NK-92 (cell line): Measurements from ENCODE around the gene WBP1.
"Not testable (repeated sequence)": the region's sequence is repeated elsewhere in the genome, so short reads cannot be mapped to it uniquely, and the experiment has no call there.

Experiments
- DNase-seq: peaks from one replicate; lab custom pipeline; 2025; ENCODE audit not compliant: unreplicated experiment; lab: John Stamatoyannopoulos, UW

The WBP1 gene

DNA sequence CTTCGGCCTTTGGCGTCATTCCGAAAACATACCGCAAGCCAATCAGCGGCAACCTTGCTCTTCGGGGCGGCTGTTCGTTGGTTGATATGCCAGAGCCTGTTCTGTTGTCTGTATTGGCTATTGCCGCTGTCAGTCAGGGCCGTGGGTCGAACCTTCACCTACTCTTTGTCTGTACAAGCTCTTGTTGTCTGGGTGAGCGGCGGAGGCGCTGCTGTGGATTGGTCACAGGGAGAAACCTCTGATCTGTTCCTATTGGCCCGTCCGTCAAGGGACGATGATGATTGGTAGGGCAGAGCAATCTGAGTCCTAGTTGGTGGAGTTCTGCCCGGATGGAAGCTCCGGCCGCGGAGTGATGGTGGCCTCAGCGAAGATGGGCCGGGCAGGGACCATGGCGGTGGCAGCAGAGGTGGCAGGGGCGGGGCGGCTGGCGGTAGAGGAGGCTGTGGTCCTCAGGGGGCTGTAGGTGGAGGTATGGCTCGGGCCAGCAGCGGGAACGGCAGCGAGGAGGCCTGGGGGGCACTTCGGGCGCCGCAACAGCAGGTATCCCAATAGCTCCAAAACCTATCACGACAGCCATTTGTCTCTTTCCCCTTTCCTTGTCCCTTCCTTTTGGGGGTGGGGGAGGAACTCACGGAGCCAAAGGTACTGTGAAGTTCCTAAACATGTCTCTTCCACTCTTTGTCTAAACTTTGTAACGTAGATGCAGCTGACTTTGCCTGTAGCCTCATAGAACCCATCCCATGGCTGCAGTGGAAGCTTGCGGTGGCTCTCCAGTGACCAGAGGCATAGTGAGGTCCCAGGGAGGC is at the start of gene WBP1:
Gene WBP1 (plus strand): TSS at position 307 of the 806 bp plus-strand sequence. CDS start 165 bp downstream, at position 472.
- DNase-seq, result peak; percentile 98

DNA sequence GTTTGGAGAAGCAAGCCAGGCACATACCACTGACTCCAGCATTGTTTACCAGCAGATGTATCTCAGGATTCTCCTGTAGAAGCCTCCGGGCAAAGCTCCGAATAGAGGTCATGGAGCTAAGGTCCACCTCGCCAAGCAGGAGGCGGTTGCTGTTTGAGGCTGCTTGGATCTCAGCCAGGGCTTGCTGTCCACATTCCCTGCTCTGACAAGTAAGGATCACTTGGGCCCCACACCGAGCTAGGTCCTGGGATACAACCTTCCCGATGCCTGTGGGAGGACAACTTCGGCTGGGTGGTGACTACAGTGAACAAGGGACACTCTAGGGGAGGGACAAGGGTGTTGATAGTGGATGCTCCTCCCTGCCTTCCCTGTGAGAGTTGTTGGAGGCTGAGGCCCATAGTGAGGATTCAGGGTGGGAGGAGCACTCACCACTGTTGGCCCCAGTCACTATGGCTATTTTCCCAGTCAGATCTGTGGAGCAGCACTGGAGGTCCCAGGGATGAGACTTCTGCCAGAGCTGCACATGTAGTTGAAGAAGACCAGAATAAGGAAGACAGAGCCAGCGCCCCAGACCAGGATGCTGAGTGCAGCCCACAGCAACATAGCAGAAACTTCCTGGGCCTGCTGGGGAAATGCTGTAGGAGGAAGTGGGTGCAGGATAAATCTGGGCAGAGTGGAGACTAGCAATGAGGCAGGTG is 45.1 kb upstream of the WBP1 start:
- no peak for DNase-seq

- no peak for DNase-seq
Measured at GRCh38 chr2:74414441-74414840, 43.8 kb upstream of the WBP1 start.

- no peak for DNase-seq
Measured at GRCh38 chr2:74414881-74415761, 43.1 kb upstream of the WBP1 start.

DNA sequence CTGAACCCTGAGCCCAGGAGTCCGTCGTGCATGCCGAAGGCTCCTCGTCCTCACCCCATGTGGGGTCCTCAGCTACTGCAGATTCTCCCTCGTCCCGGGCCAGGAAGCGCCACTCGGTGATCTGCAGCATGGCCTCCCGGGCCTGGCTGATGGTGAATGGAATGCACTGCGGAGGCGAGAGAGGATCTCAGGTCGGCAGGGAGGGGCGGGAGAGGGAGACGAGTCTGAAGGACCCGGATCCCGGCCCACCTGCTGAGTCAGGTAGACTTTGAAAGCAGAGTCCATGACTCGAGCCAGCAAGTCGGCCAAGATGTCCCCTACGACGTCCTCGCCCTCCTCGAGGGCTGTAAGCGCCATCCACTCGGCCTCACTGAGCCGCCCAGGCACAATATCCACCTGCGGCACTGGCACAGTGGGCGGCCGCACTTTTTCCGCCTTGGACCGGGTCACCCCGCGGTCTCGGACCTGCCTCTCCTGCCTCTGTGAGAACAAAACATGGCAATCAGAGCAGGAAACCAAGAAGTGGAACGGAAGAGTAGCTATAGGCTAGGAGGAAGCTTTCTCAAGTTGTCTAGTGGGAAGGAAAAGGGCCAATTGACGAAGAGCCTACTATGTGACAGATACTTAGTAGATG is 42.4 kb upstream of the WBP1 start:
- DNase-seq, result no peak

- no peak for DNase-seq
Measured at GRCh38 chr2:74416778-74417177, 41.5 kb upstream of the WBP1 start.

DNA sequence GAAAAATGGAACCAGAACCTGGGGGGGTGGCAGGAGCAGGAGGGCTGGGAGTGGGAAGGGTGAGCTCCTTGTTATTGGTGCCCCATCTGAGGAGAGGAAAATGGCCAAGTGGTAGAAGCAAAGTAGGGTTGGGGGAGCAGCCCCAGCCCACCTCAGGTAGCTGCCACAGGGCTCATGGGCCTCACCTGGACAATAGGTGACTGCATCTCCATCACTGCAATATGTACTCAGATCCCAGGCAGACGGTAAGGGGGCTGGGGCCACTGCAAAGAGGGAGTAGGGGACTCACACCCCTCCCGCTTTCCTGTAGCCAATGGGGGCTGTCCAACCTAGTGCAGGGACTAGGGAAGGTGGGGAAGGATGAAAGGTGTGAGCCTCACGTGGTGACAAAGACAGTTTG is 41.0 kb upstream of the WBP1 start:
- no peak for DNase-seq

DNA sequence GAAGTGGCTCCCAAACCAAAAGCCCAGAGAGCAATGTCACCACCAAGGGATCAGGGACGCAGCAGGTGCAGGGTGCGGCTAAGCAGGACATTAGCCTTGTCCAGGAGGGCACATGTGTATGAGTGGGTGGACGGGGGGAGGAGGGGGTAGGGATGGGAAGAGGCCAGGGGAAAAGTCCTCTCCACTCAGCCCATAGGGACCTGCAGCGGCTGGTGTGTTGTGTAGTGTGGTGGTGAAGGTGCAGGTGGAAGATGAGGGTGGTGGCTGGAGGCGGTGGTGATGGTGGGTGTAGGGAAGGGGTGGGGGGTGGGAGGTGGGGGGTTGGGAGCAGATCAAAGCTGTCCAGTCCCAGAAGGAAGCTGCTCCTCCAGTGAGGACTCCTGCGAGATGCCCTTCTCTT is 40.5 kb upstream of the WBP1 start:
- DNase-seq, result no peak

- no peak for DNase-seq
Measured at GRCh38 chr2:74418312-74418711, 39.9 kb upstream of the WBP1 start.

DNA sequence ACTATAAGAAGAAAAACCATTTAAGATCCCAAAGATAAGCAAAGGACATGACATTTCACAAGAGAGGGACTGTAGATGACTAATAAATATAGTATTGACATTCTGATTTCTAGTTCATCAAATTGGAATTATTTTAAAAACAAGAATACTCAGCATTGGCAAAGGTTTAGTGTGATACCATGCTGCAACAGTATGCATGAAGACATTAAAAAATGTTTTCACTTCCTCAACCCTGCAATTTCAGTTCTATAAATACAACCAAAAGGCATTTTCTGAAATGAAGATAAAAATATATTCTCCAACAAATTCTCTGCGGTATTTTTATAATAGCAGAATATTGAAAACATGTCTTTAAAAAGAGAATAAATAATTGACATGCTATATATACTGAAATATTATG is 38.9 kb upstream of the WBP1 start:
- DNase-seq, result no peak

GRCh38 chr2:74420006-74420405 is 38.2 kb upstream of the WBP1 start:
- DNase-seq, result no peak

DNA sequence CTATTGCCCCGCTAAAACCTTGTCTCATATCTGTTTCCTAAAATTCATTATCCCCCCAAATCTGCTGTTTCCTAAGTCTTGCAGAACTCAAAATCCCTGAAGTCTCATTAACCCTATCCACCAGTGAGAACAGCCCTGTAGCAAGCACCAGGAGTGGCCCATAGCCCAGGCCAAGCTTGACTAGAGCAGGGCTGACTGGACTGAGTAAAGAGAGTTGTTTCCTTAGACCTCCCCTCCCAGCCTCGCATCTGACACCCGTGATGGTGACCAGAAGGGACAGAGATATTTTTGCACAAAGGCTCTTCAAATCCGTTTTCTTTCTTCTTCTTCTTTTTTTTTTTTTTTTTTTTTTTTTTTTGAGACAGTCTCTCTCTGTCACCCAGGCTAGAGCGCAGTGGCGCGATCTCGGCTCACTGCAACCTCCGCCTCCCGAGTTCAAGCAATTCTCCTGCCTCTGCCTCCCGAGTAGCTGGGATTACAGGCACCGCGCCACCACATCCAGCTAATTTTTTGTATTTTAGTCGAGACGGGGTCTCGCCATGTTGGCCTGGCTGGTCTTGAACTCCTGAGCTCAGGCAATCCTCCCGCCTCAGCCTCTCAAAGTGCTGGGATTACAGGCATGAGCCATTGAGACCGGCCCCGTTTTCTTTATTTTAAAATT is 37.7 kb upstream of the WBP1 start:
- DNase-seq, result not testable (repeated sequence)

GRCh38 chr2:74421221-74421870 is 36.9 kb upstream of the WBP1 start, which contains the start of the genes C2orf81 and WDR54:
C2orf81 (minus strand) TSS chr2:74421619; CDS start chr2:74421560, 59 bp downstream.
WDR54 (plus strand) TSS chr2:74421730; CDS start chr2:74422154, 424 bp downstream.
- peak; percentile 39 for DNase-seq

DNA sequence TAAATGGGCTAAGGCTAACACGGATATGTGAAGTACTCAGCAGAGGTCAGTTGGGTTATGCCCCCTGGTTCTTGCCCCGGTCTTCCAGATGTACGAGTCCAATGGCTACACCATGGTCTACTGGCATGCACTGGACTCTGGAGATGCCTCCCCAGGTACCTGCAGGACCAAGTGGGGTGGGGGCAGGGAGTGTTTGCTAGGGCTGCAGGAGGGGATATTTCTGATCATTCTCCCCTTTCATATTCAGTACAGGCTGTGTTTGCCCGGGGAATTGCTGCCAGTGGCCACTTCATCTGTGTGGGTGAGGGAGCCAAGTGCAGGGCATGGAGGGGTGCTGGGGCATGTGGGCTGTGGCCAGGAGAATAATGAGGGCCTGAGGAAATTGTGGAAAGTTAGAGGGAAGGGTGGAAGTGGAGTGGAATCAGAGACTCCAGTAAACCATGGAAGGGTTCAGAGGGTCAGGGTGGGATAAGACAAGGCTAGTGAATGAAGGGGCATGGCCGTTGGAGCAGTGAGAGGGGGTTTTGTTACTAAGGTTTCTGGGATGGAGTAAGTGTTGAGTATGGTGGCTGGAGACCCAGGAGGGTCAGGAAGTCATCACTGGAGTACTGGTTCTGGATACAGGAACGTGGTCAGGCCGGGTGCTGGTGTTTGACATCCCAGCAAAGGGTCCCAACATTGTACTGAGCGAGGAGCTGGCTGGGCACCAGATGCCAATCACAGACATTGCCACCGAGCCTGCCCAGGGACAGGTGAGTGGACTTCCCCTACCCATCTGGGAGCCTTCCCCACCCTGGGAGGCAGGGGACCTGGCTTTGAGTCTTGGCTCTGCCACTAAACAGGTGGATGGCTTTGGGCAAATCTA is 34.8 kb upstream of the WBP1 start:
- no peak for DNase-seq

DNA sequence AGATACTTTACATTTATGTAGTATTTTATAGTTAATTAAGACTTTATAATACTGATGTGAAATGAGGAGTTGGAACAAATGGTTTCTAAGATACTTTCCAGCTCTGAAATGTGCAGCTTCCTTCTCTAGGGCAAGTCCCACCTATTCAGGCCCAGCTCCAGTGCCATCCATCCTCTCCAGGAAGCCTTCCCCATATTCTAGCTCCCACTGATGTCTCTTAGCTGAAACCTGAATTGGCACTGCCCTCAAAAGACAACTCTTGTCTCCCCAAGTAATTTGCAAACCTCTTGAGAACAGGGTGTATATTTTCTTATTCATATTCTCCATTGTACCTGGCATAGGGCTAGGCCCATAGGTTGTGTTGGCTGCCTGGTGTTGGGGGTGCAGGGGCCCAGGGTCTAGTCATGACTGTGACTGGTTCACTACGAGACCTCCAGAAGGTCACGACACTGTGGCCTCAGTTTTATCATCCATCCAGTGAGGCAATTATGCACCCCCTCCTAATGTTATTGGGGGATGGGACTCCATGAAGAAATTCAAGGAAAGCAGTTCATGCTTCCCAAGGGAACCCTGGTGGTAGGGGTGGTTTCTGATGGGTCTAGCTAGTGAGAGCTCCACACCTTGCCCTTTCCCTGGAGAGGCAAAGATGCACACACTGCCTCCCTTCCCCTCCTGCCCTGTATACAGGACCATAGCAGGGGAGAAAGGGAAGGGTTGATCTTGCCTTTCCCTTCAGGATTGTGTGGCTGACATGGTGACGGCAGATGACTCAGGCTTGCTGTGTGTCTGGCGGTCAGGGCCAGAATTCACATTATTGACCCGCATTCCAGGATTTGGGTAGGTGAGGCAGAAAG is 33.9 kb upstream of the WBP1 start:
- no peak for DNase-seq

DNA sequence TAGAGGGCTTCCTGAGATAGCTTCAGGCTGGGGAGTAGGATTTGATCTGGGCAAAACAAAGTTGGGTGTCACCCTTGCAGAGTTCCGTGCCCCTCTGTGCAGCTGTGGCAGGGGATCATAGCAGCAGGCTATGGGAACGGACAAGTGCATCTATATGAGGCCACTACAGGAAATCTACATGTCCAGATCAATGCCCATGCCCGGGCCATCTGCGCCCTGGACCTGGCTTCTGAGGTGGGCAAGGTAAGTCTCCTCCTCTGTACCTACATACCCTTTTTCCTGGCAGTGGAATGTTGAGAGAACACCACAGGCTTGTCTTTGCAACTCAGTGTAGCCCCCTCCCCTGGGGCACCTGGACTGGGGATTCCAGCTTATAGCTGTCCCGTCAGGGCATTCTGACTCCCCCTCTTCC is 33.2 kb upstream of the WBP1 start:
- no peak for DNase-seq

DNA sequence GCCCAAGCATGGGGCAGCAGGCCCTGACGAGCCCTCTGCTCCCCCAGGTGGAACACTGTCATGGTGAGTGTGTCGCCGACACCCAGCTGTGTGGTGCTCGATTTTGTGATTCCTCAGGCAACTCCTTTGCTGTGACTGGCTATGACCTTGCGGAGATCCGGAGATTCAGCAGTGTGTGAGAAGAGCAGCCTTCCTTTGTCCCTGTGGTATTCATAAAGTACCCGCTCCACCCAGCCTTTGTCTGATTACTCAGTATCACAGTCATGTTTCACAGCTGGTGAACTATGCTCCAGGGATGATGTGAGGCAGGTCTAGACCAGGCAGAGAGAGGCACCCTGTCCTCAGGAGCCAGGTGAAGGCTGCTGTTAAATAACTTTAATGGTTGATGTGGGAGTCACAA is 32.7 kb upstream of the WBP1 start:
- no peak for DNase-seq

DNA sequence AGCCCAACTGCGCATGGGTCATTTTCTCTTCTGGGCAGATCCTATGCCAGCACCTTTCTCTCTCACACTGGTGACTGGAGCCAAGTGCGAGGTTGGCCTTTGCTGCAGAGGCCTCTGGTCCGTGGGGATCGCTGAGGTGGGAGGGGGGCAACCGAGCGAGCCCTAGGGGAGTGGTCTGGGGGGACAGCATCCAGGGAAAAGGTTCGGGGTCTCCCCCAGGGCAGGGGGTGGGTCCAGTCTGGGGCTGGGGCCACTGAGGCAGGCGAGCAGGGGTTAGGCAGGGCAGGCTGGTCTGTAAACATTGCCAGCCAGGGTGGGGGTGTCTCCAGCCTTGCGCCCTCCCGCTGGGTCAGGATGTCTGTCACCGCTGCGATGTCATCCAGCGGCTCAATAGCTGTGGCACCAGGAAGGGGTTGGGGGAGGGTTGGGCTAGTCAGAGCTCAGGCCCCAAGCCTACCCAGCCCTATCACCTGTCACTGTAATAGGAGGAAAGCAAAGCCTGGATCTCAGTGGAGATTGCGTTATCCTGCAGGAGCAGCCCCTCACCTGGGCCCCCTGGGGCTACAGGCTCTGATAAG is 32.0 kb upstream of the WBP1 start:
- DNase-seq, result no peak
